SK-N-SH treated with all-trans-retinoic acid at 6 μM for 48 hours (cell line): ENCODE measurements around the gene DIP2C.

Source experiments
- ISL1 ChIP-seq: fragments of 250-450 bp; sonication (Bioruptor Pico); IDR thresholded peaks from 2 replicates; pipeline ENCODE4 v2.1.2; 2022; ENCODE audit warnings: mild to moderate bottlenecking, moderate library complexity
- PATZ1 ChIP-seq: fragments of 250-450 bp; sonication (Bioruptor Pico); IDR thresholded peaks from 2 replicates; pipeline ENCODE4 v1.8.0; 2020; ENCODE audit warnings: mild to moderate bottlenecking, moderate library complexity, borderline replicate concordance
- POU6F1 ChIP-seq: fragments of 250-450 bp; sonication (Bioruptor Pico); IDR thresholded peaks from 2 replicates; pipeline ENCODE4 v1.8.0; 2021; ENCODE audit warnings: low read depth, mild to moderate bottlenecking, moderate library complexity, borderline replicate concordance
- ZNF565 ChIP-seq: fragments of 450-650 bp; formaldehyde crosslinking; conservative IDR thresholded peaks from 2 replicates; pipeline ENCODE4 v1.5.0; 2020; ENCODE audit warnings: low read depth, mild to moderate bottlenecking, moderate library complexity

- TF ChIP-seq ZNF565 (CRISPR knock-in tag) (no peak), PATZ1 (no peak), POU6F1 (CRISPR knock-in tag) (no peak), ISL1 (no peak)
Measured at GRCh38 chr10:381346-381745, 308.1 kb downstream of the DIP2C start.
